HG02571 (cell line): ENCODE results near the gene MAN2A2.
"Not testable (repeated sequence)": the region's sequence is repeated elsewhere in the genome, so short reads cannot be mapped to it uniquely, and the experiment has no call there.

Source experiments
- ATAC-seq: cut with Tn5 transposase; IDR thresholded peaks from one replicate; pipeline ENCODE4 v1.9.1; 2021; ENCODE audit warnings: mild to moderate bottlenecking, moderate library complexity; ENCODE audit not compliant: unreplicated experiment

The MAN2A2 gene

DNA sequence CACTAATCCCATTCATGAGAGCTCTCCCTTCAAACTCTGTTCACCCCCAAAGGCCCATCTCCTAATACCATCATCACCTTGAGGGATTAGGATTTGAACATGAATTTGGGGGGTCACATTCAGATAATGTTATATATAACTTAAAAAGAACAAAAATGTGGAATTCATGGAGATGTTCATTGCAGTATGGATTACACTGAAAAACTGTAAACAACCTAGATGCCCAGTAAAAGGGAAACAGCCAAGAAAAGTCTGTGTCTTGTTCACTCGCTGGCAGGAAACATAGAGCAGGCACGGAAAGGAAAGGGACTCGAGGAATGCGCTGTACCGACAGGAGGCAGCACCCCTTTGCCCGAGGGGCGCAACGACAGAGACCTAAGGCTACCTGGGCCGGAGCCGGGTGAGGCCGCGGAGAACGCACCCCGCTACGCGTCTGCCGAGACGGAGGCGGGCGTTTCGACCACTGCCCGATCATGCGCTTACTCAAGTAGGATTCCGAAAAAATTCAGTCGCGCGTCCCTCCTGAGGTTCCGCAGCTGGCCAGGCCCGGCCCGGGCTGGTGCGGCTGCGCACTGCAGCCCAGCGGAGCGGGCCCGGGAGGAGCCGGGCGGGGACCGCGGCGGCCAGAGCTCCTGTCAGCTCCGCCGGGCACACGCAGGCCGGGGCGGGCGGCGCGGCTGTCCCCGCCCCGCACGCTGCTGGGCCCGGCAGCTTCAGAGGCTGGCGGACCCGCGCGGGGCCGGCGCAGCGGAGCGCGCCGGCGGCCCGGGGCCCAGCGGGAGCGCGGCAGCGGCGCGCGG lies 862 bp upstream of the MAN2A2 start:
- ATAC-seq = peak; percentile 60

GRCh38 chr15:90903733-90904536 lies 833 bp downstream of the MAN2A2 start:
- ATAC-seq = no peak

GRCh38 chr15:90904746-90905145 lies 1.6 kb downstream of the MAN2A2 start:
- ATAC-seq = no peak

DNA sequence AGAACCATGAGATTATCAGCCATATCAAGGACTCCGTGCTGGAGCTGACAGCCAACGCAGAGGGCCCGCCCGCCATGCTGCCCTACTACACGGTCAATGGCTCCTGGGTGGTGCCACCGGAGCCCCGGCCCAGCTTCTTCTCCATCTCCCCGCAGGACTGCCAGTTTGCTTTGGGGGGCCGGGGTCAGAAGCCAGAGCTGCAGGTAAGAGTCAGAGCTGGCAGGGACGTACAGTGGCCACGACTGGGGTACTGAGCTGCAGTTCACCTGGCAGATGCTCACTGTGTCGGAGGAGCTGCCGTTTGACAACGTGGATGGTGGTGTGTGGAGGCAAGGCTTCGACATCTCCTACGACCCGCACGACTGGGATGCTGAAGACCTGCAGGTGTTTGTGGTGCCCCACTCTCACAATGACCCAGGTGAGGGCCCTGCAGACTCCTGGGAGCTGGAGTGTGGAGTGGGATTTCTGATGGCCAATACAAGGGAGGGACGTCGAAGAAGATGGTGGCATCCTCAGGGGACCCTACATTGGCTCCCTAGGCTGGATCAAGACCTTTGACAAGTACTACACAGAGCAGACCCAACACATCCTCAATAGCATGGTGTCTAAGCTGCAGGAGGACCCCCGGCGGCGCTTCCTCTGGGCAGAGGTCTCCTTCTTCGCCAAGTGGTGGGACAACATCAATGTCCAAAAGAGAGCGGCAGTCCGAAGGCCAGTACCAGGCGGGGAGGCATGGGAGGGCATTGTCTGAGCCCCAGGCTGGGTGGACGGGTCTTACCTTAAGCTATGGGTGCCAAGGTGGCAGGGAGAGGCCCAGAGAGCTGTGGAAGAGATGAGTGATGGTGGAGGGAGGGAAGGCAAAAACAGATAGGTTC lies 2.4 kb downstream of the MAN2A2 start:
- no peak for ATAC-seq

DNA sequence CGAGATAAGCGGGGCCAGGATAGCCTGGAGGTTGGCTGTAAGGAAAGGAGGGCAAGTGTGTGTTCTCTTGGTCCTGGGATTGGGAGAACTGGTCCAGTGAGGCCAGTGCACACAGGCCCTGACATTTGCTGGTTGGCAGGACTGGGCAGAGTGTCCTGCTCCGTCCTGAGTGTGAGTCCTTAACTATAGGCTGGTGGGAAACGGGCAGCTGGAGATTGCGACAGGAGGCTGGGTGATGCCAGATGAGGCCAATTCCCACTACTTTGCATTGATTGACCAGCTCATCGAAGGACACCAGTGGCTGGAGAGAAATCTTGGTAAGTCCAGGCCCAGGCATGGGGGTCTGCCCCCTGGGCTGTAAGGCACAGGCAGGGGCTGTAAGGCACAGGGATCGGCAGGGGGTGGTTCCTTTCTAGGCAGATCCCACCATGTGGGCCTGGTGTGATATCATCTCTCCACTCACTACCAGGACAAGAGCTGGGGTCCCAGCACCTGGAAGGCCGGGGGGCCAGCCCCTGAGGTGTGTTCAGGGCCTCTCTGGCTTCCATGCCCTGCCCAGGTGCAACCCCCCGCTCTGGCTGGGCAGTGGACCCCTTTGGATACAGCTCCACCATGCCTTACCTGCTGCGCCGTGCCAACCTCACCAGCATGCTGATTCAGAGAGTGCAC lies 3.2 kb downstream of the MAN2A2 start:
- ATAC-seq = no peak

- no peak for ATAC-seq
Observed at GRCh38 chr15:90907051-90907660, 4.1 kb downstream of the MAN2A2 start.

- ATAC-seq = no peak
Observed at GRCh38 chr15:90907838-90908507, 4.9 kb downstream of the MAN2A2 start.

DNA sequence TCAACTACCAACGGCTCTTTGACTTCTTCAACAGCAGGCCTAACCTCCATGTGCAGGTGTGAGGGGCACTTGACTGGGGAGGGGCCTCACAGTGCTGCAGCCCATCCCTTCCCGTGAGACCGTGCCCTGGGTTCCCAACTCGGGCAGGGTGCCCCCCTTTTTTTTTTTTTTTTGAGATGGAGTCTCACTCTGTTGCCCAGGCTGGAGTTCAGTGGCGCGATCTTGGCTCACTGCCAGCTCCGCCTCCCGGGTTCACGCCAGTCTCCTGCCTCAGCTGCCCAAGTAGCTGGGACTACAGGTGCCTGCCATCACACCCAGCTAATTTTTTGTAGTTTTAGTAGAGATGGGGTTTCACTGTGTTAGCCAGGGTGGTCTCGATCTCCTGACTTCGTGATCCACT lies 6.3 kb downstream of the MAN2A2 start:
- not testable (repeated sequence) for ATAC-seq

DNA sequence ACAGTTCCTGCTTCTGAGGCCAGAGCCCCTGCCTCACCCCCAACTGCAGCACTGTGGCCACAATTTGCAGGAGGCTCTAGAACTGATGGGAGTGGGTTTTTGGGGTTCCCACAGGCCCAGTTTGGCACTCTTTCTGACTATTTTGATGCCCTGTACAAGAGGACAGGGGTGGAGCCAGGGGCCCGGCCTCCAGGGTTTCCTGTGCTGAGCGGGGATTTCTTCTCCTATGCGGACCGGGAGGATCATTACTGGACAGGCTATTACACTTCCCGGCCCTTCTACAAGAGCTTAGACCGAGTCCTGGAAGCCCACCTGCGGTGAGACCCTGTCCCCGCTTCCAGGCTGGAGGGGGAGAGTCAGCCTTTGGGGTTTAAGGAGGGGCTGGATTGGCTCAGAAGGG lies 6.9 kb downstream of the MAN2A2 start:
- no peak for ATAC-seq

DNA sequence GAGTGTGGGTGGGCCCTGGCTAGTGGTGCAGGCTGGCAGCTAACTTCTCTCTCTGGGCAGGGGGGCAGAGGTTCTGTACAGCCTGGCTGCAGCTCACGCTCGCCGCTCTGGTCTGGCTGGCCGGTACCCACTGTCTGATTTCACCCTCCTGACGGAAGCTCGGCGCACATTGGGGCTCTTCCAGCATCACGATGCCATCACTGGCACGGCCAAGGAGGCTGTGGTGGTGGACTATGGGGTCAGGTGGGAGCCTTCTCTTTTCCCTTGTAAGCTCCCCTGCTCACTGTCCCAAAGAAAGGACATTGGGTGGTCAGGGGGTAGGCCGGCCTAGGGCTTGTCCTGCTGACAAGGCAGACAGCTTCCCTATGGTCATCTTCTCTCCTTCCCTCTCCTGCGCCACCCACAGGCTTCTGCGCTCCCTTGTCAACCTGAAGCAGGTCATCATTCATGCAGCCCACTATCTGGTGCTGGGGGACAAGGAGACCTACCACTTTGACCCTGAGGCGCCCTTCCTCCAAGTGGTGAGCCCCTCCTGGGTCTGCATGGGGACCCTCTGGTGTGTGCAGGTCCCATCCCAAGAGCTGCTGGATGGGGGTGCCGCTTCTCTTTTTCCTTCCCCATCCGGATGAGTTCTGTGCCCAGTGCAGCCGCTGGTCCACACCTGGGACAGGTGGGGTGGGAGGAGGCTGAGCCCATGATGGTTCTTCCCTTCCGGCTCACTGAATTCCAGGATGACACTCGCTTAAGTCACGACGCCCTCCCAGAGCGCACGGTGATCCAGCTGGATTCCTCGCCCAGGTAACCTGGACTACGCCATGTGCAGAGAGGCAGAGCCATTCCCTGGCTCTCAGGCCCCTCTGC lies 7.6 kb downstream of the MAN2A2 start:
- no peak for ATAC-seq

GRCh38 chr15:90911302-90911623 lies 8.2 kb downstream of the MAN2A2 start:
- no peak for ATAC-seq

DNA sequence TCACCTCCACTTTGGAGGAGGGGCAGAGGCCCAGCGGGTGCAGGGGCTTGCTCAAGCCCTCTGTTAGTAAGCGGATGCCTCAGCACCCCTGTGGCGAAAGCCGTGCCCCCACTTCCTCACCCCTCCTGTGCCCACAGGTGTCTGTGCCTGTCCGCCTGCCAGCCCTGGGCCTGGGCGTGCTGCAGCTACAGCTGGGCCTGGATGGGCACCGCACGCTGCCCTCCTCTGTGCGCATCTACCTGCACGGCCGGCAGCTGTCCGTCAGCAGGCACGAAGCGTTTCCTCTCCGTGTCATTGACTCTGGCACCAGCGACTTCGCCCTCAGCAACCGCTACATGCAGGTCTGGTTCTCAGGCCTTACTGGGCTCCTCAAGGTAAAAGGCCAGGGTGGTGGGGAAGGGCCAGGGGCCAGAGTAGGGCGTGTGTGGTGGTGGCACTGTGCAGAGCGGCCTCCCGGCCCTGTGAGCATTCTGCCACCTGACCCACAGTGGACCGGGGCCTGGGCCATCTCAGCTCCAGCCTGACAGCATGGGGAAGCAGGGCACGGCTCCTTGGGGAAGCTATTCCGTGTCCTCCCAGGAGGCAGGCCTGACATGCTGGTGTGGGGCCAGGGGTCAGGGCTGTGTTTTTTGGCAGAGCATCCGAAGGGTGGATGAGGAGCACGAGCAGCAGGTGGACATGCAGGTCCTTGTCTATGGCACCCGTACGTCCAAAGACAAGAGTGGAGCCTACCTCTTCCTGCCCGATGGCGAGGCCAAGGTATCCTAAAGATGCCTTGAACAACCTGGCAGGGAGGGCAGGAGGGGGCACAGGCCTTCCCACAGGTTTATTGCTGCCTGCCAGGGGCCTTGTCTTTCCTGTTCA lies 9.0 kb downstream of the MAN2A2 start:
- ATAC-seq = no peak

DNA sequence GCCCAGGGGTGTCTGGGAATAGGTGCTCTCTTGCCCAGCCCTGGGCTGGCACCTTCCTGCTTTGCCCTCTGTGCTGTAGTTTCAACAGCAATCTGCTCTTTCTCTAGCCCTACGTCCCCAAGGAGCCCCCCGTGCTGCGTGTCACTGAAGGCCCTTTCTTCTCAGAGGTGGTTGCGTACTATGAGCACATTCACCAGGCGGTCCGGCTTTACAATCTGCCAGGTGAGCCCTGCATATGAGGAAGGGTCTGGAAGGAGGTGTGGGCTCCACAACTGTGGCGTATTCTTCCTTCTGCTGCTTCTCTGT lies 9.6 kb downstream of the MAN2A2 start:
- ATAC-seq = no peak

- ATAC-seq = no peak
Observed at GRCh38 chr15:90913398-90913944, 10.4 kb downstream of the MAN2A2 start.

GRCh38 chr15:90914305-90915080 lies 11.4 kb downstream of the MAN2A2 start:
- no peak for ATAC-seq

DNA sequence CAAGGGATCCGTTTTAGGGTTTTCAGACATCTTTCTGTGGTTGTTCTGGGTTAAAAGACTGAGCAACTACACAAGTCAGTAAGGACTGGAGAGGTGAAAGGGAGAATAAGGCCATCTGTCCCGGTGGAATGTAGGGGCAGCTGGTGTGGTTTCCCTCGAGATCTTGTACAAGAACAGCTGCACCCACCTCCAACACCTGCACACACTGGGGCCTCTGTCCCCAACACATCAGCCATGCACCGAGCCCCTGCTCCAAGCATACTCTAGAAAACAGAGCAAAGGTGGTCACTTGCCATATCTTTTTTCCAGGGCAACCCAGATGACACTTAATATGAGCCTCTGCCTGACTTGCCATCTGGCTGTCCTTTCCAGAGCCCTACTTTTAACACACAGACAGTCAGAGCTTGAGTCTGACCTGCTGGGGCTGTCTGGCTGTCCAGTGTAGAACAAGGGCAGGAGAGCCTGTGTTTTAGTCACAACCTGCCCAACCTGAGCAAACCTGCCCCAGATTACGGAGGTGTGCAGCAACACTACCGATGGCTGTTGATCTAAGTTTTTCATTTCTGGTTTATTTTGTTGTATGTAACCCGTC lies 12.2 kb downstream of the MAN2A2 start:
- ATAC-seq = no peak
